CD8-positive, alpha-beta memory T cell (primary cell): Measurements from ENCODE around the gene IRX2. TPM values are rescaled to one million over a fixed set of nuclear protein-coding genes. Genes with fewer than 3 reads are reported as not detected.

Experiments
- CTCF ChIA-PET: fragments of 350-600 bp; sonication (Branson Sonifier 250); formaldehyde crosslinking; loops from one replicate; lab custom pipeline; 2021; ENCODE audit warnings: antibody characterized with exemption; lab: Charles Lee
- POLR2A ChIA-PET: fragments of 350-600 bp; sonication (Branson Sonifier 250); formaldehyde crosslinking; loops from one replicate; lab custom pipeline; 2021; ENCODE audit warnings: antibody characterized with exemption; lab: Charles Lee
- DNase-seq, 5 donors: peaks; one replicate each; pipeline versions ENCODE4 v3.0.0 to v3.0.0-alpha.2; 2020 to 2022; ENCODE audit warnings: mixed read lengths in 1 of 5
- H3K27ac ChIP-seq: one replicate; pipeline ENCODE4 v1.7.0; 2013; ENCODE audit warnings: low read depth, mild to moderate bottlenecking, low read length, moderate library complexity
- H3K27me3 ChIP-seq: 2 replicates; pipeline ENCODE4 v1.7.0; 2013; ENCODE audit warnings: low read length, mild to moderate bottlenecking; ENCODE audit not compliant: insufficient read depth, poor library complexity, severe bottlenecking
- H3K36me3 ChIP-seq: 2 replicates; pipeline ENCODE4 v1.7.0; 2013; ENCODE audit warnings: mild to moderate bottlenecking, low read length, moderate library complexity; ENCODE audit not compliant: insufficient read depth
- H3K4me1 ChIP-seq: 2 replicates; pipeline ENCODE4 v1.7.0; 2013; ENCODE audit warnings: mild to moderate bottlenecking, low read length, moderate library complexity; ENCODE audit not compliant: insufficient read depth
- H3K4me3 ChIP-seq: 2 replicates; pipeline ENCODE4 v1.7.0; 2013; ENCODE audit warnings: mild to moderate bottlenecking, low read length
- H3K9me3 ChIP-seq: 2 replicates; pipeline ENCODE4 v1.7.0; 2013; ENCODE audit warnings: mild to moderate bottlenecking, low read length
- H3K27ac Mint-ChIP-seq, 8 donors: one replicate each; pipeline ENCODE4 v1.8.0; 2020 to 2021; ENCODE audit warnings: mixed read lengths in 8 of 8, mild to moderate bottlenecking in 6 of 8, inconsistent platforms in 3 of 8, moderate library complexity in 3 of 8
- H3K27me3 Mint-ChIP-seq, 2 donors: one replicate each; pipeline ENCODE4 v1.8.0; 2020 to 2021; ENCODE audit warnings: mixed read lengths in 2 of 2, mild to moderate bottlenecking in 1 of 2, moderate library complexity in 1 of 2
- H3K36me3 Mint-ChIP-seq, 3 donors: one replicate each; pipeline ENCODE4 v1.8.0; 2020 to 2021; ENCODE audit warnings: mixed read lengths in 3 of 3, inconsistent platforms in 1 of 3, mild to moderate bottlenecking in 1 of 3
- H3K4me1 Mint-ChIP-seq, 3 donors: one replicate each; pipeline ENCODE4 v1.8.0; 2020 to 2021; ENCODE audit warnings: mixed read lengths in 3 of 3, inconsistent platforms in 1 of 3, mild to moderate bottlenecking in 1 of 3
- H3K4me3 Mint-ChIP-seq, 7 donors: one replicate each; pipeline ENCODE4 v1.8.0; 2020 to 2021; ENCODE audit warnings: mixed read lengths in 7 of 7, mild to moderate bottlenecking in 6 of 7, moderate library complexity in 4 of 7, inconsistent platforms in 2 of 7
- H3K9me3 Mint-ChIP-seq, 5 donors: one replicate each; pipeline ENCODE4 v1.8.0; 2020 to 2022; ENCODE audit warnings: mixed read lengths in 5 of 5, mild to moderate bottlenecking in 3 of 5, moderate library complexity in 2 of 5, inconsistent platforms in 1 of 5
- polyA plus RNA-seq: library from polyadenylated mRNA; unstranded; fragments of 300-500 nt; fragmentation: Illumina TruSeq; gene quantifications from one replicate; pipeline ENCODE4 v1.2.3, GENCODE V29; 2021
- total RNA-seq, 2 experiments: library from RNA; stranded (reverse); gene quantifications; one replicate each; pipeline ENCODE4 v1.2.3, GENCODE V29; 2021

Gene IRX2
- total and polyA plus RNA-seq, 3 experiments from 2014 or later, result not detected

- Mint-ChIP-seq H3K27ac (no peak overlapping the region), H3K4me3 (no peak overlapping the region), H3K9me3 (peaks cover 0 to 12% (median 3%) of the 10 kb centered on the region in 5 donors), H3K27me3 (peaks cover 0 to 1% of the 10 kb centered on the region in 2 donors), H3K36me3 (no peaks in the 10 kb centered on the region), H3K4me1 (no peaks in the 10 kb centered on the region)
- ChIA-PET CTCF (no interaction called here), POLR2A (no interaction called here)
- H3K27ac ChIP-seq, result no peak overlapping the region
- no peaks in the 10 kb centered on the region for H3K27me3 ChIP-seq
- no peak for DNase-seq
- H3K36me3 ChIP-seq, result no peaks in the 10 kb centered on the region
- no peaks in the 10 kb centered on the region for H3K4me1 ChIP-seq
- H3K4me3 ChIP-seq, result no peak overlapping the region
- no peaks in the 10 kb centered on the region for H3K9me3 ChIP-seq
Measured at GRCh38 chr5:2710910-2711309, 40.6 kb downstream of the IRX2 start.

- no peaks in the 10 kb centered on the region for H3K4me1 ChIP-seq
Measured at GRCh38 chr5:2709976-2710689, 41.3 kb downstream of the IRX2 start.

DNA sequence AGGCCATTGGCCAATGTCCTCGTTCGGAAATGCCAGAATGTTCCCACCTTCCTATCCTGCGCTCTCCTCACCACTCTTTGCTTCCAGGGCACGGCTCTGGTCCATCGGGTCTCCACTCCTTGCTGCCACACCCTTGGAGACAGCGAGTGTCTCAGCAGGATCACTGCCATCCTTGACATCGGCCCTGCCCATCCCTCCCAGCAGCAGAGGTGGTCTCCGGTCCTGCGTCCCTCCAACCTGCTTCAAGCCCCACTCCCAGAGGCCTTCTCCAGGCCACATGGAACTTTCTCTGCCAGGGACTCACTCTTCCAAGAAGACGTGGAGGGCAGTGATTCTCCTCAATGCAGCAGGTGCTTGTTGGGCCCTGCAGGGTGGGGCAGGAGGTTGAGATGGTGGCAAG is 42.7 kb downstream of the IRX2 start:
- peaks cover 0 to 1% of the 10 kb centered on the region in 2 donors for H3K27me3 Mint-ChIP-seq
- H3K4me3 Mint-ChIP-seq, result no peak overlapping the region

More at GRCh38 chr5:2709976-2710689, 41.3 kb downstream of the IRX2 start:
- Mint-ChIP-seq H3K4me1 (no peaks in the 10 kb centered on the region), H3K36me3 (no peaks in the 10 kb centered on the region), H3K4me3 (no peak overlapping the region), H3K27me3 (peaks cover 0 to 1% of the 10 kb centered on the region in 2 donors), H3K27ac (no peak overlapping the region), H3K9me3 (peaks cover 0 to 12% (median 3%) of the 10 kb centered on the region in 5 donors)
- Histone ChIP-seq H3K27me3 (no peaks in the 10 kb centered on the region), H3K9me3 (no peaks in the 10 kb centered on the region), H3K27ac (no peak overlapping the region), H3K36me3 (no peaks in the 10 kb centered on the region), H3K4me3 (no peak overlapping the region)
- DNase-seq, result no peak
- POLR2A ChIA-PET, result no interaction called here
- CTCF ChIA-PET, result no interaction called here

DNA sequence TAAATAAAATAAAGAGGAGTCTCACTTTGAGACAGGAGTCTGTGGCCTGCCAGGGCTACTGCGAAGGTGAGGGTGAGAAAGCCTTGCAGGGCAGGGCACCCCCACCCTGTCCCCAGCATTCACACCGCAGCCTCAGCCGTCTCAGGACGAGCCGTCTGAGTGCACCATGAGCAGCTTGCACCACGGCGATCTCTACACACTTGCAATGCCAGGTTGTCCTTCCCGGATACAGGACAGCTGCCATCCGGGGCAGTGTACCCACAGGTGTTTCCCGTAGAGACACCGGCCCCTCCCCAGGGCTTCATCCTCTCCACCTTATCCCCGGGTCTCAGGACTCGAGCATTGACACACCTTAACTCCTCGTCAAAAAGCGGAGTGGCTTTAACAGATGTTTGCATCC is 43.3 kb downstream of the IRX2 start:
- ChIA-PET CTCF (no interaction called here), POLR2A (no interaction called here)
- no peaks in the 10 kb centered on the region for H3K36me3 Mint-ChIP-seq
- Histone ChIP-seq H3K27me3 (no peaks in the 10 kb centered on the region), H3K9me3 (no peaks in the 10 kb centered on the region), H3K4me1 (no peaks in the 10 kb centered on the region), H3K36me3 (no peaks in the 10 kb centered on the region), H3K27ac (no peak overlapping the region), H3K4me3 (no peak overlapping the region)
- H3K27me3 Mint-ChIP-seq, result peaks cover 0 to 1% of the 10 kb centered on the region in 2 donors
- H3K27ac Mint-ChIP-seq, result no peak overlapping the region
- no peak overlapping the region for H3K4me3 Mint-ChIP-seq
- DNase-seq, result no peak
- peaks cover 0 to 12% (median 3%) of the 10 kb centered on the region in 5 donors for H3K9me3 Mint-ChIP-seq
- no peaks in the 10 kb centered on the region for H3K4me1 Mint-ChIP-seq

More for the DNA sequence above, 42.7 kb downstream of the IRX2 start:
- Histone ChIP-seq H3K27ac (no peak overlapping the region), H3K27me3 (no peaks in the 10 kb centered on the region), H3K4me3 (no peak overlapping the region), H3K9me3 (no peaks in the 10 kb centered on the region), H3K4me1 (no peaks in the 10 kb centered on the region), H3K36me3 (no peaks in the 10 kb centered on the region)
- no peaks in the 10 kb centered on the region for H3K36me3 Mint-ChIP-seq
- no peak for DNase-seq
- no peak overlapping the region for H3K27ac Mint-ChIP-seq
- H3K9me3 Mint-ChIP-seq, result peaks cover 0 to 12% (median 3%) of the 10 kb centered on the region in 5 donors
- POLR2A ChIA-PET, result no interaction called here
- CTCF ChIA-PET, result no interaction called here
- no peaks in the 10 kb centered on the region for H3K4me1 Mint-ChIP-seq

DNA sequence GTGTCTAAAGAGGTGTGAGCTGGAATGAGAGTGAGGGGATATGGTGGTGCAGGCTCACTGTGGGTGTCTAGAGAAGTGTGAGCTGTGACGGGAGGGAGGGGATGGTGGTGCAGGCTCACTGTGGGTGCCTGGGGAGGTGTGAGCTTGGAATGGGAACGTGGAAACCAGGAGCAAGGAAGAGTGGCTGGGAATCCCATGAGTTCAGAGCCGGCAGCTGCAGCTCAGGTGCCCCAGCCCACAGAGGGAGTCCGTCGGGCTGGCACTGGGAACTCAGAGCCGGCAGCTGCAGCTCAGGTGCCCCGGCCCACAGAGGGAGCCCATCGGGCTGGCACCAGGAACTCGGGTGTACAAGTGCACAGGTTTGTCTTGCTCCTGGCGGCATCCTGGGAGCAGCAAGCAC is 45.6 kb downstream of the IRX2 start:
- no peak overlapping the region for H3K4me3 Mint-ChIP-seq
- Histone ChIP-seq H3K36me3 (no peaks in the 10 kb centered on the region), H3K4me1 (no peaks in the 10 kb centered on the region), H3K27ac (no peak overlapping the region), H3K4me3 (no peak overlapping the region), H3K9me3 (no peaks in the 10 kb centered on the region), H3K27me3 (no peaks in the 10 kb centered on the region)
- no peak overlapping the region for H3K27ac Mint-ChIP-seq
- H3K4me1 Mint-ChIP-seq, result no peaks in the 10 kb centered on the region
- no peaks in the 10 kb centered on the region for H3K36me3 Mint-ChIP-seq
- CTCF ChIA-PET, result no interaction called here
- H3K27me3 Mint-ChIP-seq, result no peaks in the 10 kb centered on the region
- peaks cover 0 to 6% (median 2%) of the 10 kb centered on the region in 5 donors for H3K9me3 Mint-ChIP-seq
- POLR2A ChIA-PET, result no interaction called here
- no peak for DNase-seq

DNA sequence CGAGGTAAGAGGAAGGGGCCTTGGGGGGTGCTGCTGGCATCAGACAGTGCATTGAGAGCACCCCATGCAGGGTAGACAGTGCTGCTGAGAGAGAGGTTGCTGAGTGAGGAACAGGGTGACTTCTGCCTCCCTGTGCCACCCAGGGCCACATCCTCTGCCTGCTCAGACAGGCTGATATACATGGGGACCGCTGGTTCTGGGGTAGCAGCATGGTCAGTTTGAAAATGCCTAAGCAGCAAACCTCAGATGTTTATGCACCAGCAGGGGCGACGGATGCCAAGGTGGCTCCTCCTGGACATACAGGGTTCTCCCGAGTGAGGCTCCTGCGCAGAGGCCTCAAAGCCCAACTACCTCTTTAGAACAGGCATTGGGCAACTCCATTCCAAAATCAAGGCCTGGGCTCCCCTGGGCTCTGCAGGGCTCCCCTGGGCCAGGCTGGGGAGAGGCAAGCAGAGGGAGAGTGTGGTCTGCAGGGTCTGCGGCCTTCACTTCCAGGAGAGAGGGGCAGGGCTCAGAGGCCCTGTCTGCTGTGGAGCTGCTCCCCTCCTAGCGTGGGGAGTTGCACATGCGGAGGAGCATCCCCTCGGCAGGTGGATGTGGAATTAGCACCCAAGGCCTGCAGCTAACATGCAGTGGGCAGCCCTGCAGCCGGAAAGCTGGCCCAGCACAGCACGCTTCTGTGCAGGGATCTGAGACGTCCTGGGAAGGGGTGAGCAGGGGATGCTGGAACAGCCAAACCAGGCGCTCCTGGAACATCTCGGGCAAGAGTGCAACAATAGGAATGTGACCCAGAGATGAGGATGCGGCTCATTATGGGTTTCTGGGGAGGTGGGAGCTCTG is 46.5 kb downstream of the IRX2 start:
- Mint-ChIP-seq H3K27ac (no peak overlapping the region), H3K4me1 (no peaks in the 10 kb centered on the region), H3K9me3 (peaks cover 0 to 6% (median 3%) of the 10 kb centered on the region in 5 donors), H3K4me3 (no peak overlapping the region), H3K27me3 (no peaks in the 10 kb centered on the region), H3K36me3 (no peaks in the 10 kb centered on the region)
- Histone ChIP-seq H3K36me3 (no peaks in the 10 kb centered on the region), H3K27me3 (no peaks in the 10 kb centered on the region), H3K4me1 (no peaks in the 10 kb centered on the region), H3K27ac (no peak overlapping the region), H3K4me3 (no peak overlapping the region), H3K9me3 (no peaks in the 10 kb centered on the region)
- ChIA-PET POLR2A (no interaction called here), CTCF (no interaction called here)
- no peak for DNase-seq

GRCh38 chr5:2704111-2704510 is 47.4 kb downstream of the IRX2 start:
- DNase-seq, result no peak
- Mint-ChIP-seq H3K9me3 (peaks cover 0 to 4% (median 2%) of the 10 kb centered on the region in 5 donors), H3K4me3 (no peak overlapping the region), H3K27me3 (no peaks in the 10 kb centered on the region), H3K27ac (no peak overlapping the region), H3K4me1 (no peaks in the 10 kb centered on the region), H3K36me3 (no peaks in the 10 kb centered on the region)
- H3K27ac ChIP-seq, result no peak overlapping the region
- H3K4me3 ChIP-seq, result no peak overlapping the region
- no peaks in the 10 kb centered on the region for H3K4me1 ChIP-seq
- no peaks in the 10 kb centered on the region for H3K9me3 ChIP-seq
- no peaks in the 10 kb centered on the region for H3K36me3 ChIP-seq
- ChIA-PET POLR2A (no interaction called here), CTCF (no interaction called here)
- H3K27me3 ChIP-seq, result no peaks in the 10 kb centered on the region

DNA sequence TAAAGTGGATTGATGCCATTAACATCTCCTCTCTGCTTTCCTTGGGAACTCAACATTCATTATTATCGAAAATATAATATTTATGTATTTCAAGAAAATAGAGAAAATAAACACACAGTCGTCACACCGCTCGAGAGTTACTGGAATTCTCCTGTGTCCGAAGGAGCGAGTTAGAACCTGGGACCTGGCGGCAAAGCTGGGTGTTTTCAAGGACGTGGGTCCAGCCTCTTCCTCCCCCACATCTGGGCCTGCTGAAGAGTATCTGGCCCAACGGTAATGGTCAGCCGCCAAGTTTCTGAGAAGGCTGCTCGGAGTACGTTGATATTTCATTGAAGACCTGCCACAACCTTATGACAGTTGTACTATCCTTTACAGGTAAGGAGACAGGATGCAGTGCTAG is 47.9 kb downstream of the IRX2 start:
- no peaks in the 10 kb centered on the region for H3K36me3 ChIP-seq
- ChIA-PET CTCF (no interaction called here), POLR2A (no interaction called here)
- no peaks in the 10 kb centered on the region for H3K27me3 ChIP-seq
- no peak for DNase-seq
- Mint-ChIP-seq H3K27me3 (no peaks in the 10 kb centered on the region), H3K9me3 (peaks cover 0 to 5% (median 2%) of the 10 kb centered on the region in 5 donors), H3K4me1 (no peaks in the 10 kb centered on the region), H3K36me3 (no peaks in the 10 kb centered on the region), H3K27ac (no peak overlapping the region), H3K4me3 (no peak overlapping the region)
- no peaks in the 10 kb centered on the region for H3K4me1 ChIP-seq
- H3K4me3 ChIP-seq, result no peak overlapping the region
- H3K9me3 ChIP-seq, result no peaks in the 10 kb centered on the region
- H3K27ac ChIP-seq, result no peak overlapping the region
